Neural cell (in vitro differentiated cells): ENCODE measurements around the gene TRMT61B. TPM values are rescaled to one million over a fixed set of nuclear protein-coding genes. Genes with fewer than 3 reads are reported as not detected.

Experiments used
- H2AFZ ChIP-seq: fragments of 200-600, 300-800 bp; sonication (generic), shearing (Covaris generic); 2 replicates; pipeline ENCODE4 v1.6.0; 2014; ENCODE audit warnings: low read depth, mild to moderate bottlenecking, antibody characterized with exemption, low read length, moderate library complexity
- H3F3A ChIP-seq: fragments of 200-600 bp; shearing (Covaris generic); 2 replicates; pipeline ENCODE4 v1.6.1; 2016; ENCODE audit warnings: mild to moderate bottlenecking, moderate library complexity, mixed read lengths, antibody characterized with exemption, low read length; ENCODE audit not compliant: insufficient read depth, poor library complexity, severe bottlenecking
- H3K27ac ChIP-seq: fragments of 200-600, 300-800 bp; sonication (generic), shearing (Covaris generic); 2 replicates; pipeline ENCODE4 v1.5.1; 2014; ENCODE audit warnings: mild to moderate bottlenecking, low read length, moderate library complexity
- H3K27me3 ChIP-seq: fragments of 300-800, 200-600 bp; sonication (generic), shearing (Covaris generic); 2 replicates; pipeline ENCODE4 v1.6.0; 2014; ENCODE audit warnings: mild to moderate bottlenecking, low read depth, low read length, moderate library complexity; ENCODE audit not compliant: insufficient read depth
- H3K36me3 ChIP-seq: fragments of 300-800, 200-600 bp; sonication (generic), shearing (Covaris generic); 2 replicates; pipeline ENCODE4 v1.5.1; 2014; ENCODE audit warnings: mild to moderate bottlenecking, antibody characterized with exemption, low read length, moderate library complexity; ENCODE audit not compliant: insufficient read depth
- H3K4me2 ChIP-seq: fragments of 300-800, 200-600 bp; sonication (generic), shearing (Covaris generic); 2 replicates; pipeline ENCODE4 v1.6.0; 2014; ENCODE audit warnings: mild to moderate bottlenecking, low read length
- H3K4me3 ChIP-seq: fragments of 300-800, 200-600 bp; sonication (generic), shearing (Covaris generic); 2 replicates; pipeline ENCODE4 v1.5.1; 2014; ENCODE audit warnings: mild to moderate bottlenecking, low read length, moderate library complexity
- H3K79me2 ChIP-seq: fragments of 200-600 bp; shearing (Covaris generic); replicated peaks from 2 replicates; pipeline ENCODE4 v1.6.0; 2014; ENCODE audit warnings: mild to moderate bottlenecking, low read length, moderate library complexity; ENCODE audit not compliant: insufficient read depth
- H3K9ac ChIP-seq: fragments of 300-800, 200-600 bp; sonication (generic), shearing (Covaris generic); 2 replicates; pipeline ENCODE4 v1.6.1; 2016; ENCODE audit warnings: mild to moderate bottlenecking, low read length, mixed read lengths
- H3K9me2 ChIP-seq: fragments of 200-600 bp; shearing (Covaris generic); 2 replicates; pipeline ENCODE4 v1.6.1; 2016; ENCODE audit warnings: mild to moderate bottlenecking, low read length, mixed read lengths; ENCODE audit not compliant: insufficient read depth
- H3K9me3 ChIP-seq: fragments of 200-600, 300-800 bp; sonication (generic), shearing (Covaris generic); 2 replicates; pipeline ENCODE4 v1.6.1; 2016; ENCODE audit warnings: mild to moderate bottlenecking, mixed run types, low read length, moderate library complexity, mixed read lengths
- H4K20me1 ChIP-seq: fragments of 200-600 bp; shearing (Covaris generic); 2 replicates; pipeline ENCODE4 v1.6.1; 2016; ENCODE audit warnings: mild to moderate bottlenecking, mixed run types; ENCODE audit not compliant: insufficient read depth
- EP300 ChIP-seq: fragments of 450-650 bp; conservative IDR thresholded peaks from 2 replicates; pipeline ENCODE4 v1.6.1; 2014; ENCODE audit warnings: antibody characterized with exemption, mild to moderate bottlenecking, moderate library complexity; ENCODE audit not compliant: poor library complexity, severe bottlenecking
- EZH2 ChIP-seq: fragments of 200-600, 300-800 bp; shearing (Covaris generic), sonication (generic); IDR thresholded peaks from 2 replicates; pipeline ENCODE4 v1.6.1; 2014; ENCODE audit warnings: antibody characterized with exemption, low read length, borderline replicate concordance, mild to moderate bottlenecking; ENCODE audit not compliant: insufficient read depth, poor library complexity, severe bottlenecking
- MXI1 ChIP-seq: fragments of 450-650 bp; conservative IDR thresholded peaks from 2 replicates; pipeline ENCODE4 v1.6.1; 2014; ENCODE audit warnings: antibody characterized with exemption, mild to moderate bottlenecking; ENCODE audit not compliant: poor library complexity, severe bottlenecking
- POLR2AphosphoS5 ChIP-seq: IDR thresholded peaks from 2 replicates; pipeline ENCODE4 v1.6.1; 2012
- RAD21 ChIP-seq: fragments of 450-650 bp; conservative IDR thresholded peaks from 2 replicates; pipeline ENCODE4 v1.6.1; 2014; ENCODE audit warnings: antibody characterized with exemption, mild to moderate bottlenecking, moderate library complexity
- SMC3 ChIP-seq: fragments of 450-650 bp; conservative IDR thresholded peaks from 2 replicates; pipeline ENCODE4 v1.6.1; 2014; ENCODE audit warnings: antibody characterized with exemption, mild to moderate bottlenecking, moderate library complexity; ENCODE audit not compliant: poor library complexity
- TAF1 ChIP-seq: IDR thresholded peaks from 2 replicates; pipeline ENCODE4 v1.6.1; 2012; ENCODE audit warnings: low read depth
- polyA plus RNA-seq: library from polyadenylated mRNA; depleted of rRNA; stranded (reverse); fragments of >200 nt; gene quantifications from 2 replicates; pipeline ENCODE4 v1.2.3, GENCODE V29; 2014
- TF ChIP-seq, protein P1 (sequence below): fragments of 450-650 bp; IDR thresholded peaks from 2 replicates; pipeline ENCODE4 v1.5.1; 2014; ENCODE audit warnings: antibody characterized with exemption, mild to moderate bottlenecking, moderate library complexity; ENCODE audit not compliant: poor library complexity, severe bottlenecking
- TF ChIP-seq, protein P2 (sequence below): IDR thresholded peaks from 2 replicates; pipeline ENCODE4 v1.6.1; 2012; ENCODE audit warnings: borderline replicate concordance

The TRMT61B gene
- polyA plus RNA-seq, 1 donor from 2014 or later, result 35.1 TPM

DNA sequence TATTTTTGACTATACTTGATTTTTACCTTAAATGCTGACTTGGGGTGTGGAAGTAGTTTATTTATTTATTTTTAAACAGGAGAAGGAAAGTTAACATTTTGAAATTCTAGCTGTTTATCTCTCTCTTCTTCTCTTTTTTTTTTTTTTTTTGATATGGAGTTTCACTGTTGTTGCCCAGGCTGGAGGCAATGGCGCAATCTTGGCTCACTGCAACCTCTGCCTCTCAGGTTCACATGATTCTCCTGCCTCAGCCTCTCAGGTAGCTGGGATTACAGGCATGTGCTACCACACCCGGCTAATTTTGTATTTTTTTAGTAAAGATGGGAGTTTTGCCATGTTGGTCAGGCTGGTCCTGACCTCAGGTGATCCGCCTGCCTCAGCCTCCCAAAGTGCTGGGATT, 35.4 kb upstream of the TRMT61B start:
- TF ChIP-seq, protein P1, sequence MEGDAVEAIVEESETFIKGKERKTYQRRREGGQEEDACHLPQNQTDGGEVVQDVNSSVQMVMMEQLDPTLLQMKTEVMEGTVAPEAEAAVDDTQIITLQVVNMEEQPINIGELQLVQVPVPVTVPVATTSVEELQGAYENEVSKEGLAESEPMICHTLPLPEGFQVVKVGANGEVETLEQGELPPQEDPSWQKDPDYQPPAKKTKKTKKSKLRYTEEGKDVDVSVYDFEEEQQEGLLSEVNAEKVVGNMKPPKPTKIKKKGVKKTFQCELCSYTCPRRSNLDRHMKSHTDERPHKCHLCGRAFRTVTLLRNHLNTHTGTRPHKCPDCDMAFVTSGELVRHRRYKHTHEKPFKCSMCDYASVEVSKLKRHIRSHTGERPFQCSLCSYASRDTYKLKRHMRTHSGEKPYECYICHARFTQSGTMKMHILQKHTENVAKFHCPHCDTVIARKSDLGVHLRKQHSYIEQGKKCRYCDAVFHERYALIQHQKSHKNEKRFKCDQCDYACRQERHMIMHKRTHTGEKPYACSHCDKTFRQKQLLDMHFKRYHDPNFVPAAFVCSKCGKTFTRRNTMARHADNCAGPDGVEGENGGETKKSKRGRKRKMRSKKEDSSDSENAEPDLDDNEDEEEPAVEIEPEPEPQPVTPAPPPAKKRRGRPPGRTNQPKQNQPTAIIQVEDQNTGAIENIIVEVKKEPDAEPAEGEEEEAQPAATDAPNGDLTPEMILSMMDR, result no peak
- no peak for TF ChIP-seq RAD21
- TF ChIP-seq, protein P2, sequence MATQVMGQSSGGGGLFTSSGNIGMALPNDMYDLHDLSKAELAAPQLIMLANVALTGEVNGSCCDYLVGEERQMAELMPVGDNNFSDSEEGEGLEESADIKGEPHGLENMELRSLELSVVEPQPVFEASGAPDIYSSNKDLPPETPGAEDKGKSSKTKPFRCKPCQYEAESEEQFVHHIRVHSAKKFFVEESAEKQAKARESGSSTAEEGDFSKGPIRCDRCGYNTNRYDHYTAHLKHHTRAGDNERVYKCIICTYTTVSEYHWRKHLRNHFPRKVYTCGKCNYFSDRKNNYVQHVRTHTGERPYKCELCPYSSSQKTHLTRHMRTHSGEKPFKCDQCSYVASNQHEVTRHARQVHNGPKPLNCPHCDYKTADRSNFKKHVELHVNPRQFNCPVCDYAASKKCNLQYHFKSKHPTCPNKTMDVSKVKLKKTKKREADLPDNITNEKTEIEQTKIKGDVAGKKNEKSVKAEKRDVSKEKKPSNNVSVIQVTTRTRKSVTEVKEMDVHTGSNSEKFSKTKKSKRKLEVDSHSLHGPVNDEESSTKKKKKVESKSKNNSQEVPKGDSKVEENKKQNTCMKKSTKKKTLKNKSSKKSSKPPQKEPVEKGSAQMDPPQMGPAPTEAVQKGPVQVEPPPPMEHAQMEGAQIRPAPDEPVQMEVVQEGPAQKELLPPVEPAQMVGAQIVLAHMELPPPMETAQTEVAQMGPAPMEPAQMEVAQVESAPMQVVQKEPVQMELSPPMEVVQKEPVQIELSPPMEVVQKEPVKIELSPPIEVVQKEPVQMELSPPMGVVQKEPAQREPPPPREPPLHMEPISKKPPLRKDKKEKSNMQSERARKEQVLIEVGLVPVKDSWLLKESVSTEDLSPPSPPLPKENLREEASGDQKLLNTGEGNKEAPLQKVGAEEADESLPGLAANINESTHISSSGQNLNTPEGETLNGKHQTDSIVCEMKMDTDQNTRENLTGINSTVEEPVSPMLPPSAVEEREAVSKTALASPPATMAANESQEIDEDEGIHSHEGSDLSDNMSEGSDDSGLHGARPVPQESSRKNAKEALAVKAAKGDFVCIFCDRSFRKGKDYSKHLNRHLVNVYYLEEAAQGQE, result no peak
- no peak for TF ChIP-seq SMC3
- no peak for TF ChIP-seq EZH2
- no peak for TF ChIP-seq MXI1
- no peak for TF ChIP-seq EP300
- TF ChIP-seq POLR2AphosphoS5, result no peak
- no peak for TF ChIP-seq TAF1
- Histone ChIP-seq H3K4me3 (no peak overlapping the region), H3K9me2 (no peaks in the 10 kb centered on the region), H3F3A (no peaks in the 10 kb centered on the region), H3K27ac (no peak overlapping the region), H3K27me3 (no peaks in the 10 kb centered on the region), H2AFZ (no peak overlapping the region), H3K9me3 (no peaks in the 10 kb centered on the region), H4K20me1 (no peaks in the 10 kb centered on the region), H3K4me2 (no peak overlapping the region), H3K79me2 (peaks cover 19% of the 10 kb centered on the region), H3K9ac (no peak overlapping the region), H3K36me3 (no peaks in the 10 kb centered on the region)

DNA sequence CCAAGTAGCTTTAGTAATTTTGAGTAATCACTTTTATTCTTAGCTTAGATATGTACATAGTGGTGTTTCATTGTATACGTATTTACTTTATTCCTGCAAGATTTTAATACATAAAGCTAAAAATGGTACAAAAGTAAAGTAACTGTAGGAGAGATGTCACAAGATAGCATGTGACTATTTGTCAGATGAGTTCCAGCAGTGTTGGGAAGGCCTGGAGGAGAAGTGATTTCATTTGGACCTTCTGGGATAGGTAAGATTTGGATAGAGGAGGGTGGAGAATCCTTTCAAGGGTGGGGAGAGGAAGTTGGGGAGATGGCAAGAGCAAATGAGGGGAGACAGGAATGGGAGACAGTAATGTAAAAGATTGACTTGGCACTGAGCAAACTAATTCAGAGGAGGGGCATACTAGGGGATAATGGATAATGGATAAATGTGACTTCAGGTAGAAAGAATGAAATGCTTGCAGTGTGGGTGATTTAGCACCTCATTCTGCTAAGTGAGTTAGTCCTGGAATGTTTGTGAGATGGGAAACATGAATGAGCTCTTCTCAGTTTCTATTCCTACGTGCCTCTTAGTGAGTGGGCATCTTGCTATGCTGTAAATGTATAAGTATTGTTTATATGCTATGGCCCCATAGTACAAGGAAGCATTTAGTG, 34.8 kb upstream of the TRMT61B start:
- no peak for TF ChIP-seq MXI1
- TF ChIP-seq, protein P1, result no peak
- TF ChIP-seq SMC3, result no peak
- no peak for TF ChIP-seq EP300
- no peak for TF ChIP-seq EZH2
- TF ChIP-seq, protein P2, result no peak
- TF ChIP-seq POLR2AphosphoS5, result no peak
- no peak for TF ChIP-seq RAD21
- no peak for TF ChIP-seq TAF1
- no peak overlapping the region for H3K4me3 ChIP-seq
- H2AFZ ChIP-seq, result no peak overlapping the region
- H3K9me3 ChIP-seq, result no peaks in the 10 kb centered on the region
- H3K9ac ChIP-seq, result no peak overlapping the region
- peaks cover 23% of the 10 kb centered on the region for H3K79me2 ChIP-seq
- H3K36me3 ChIP-seq, result no peaks in the 10 kb centered on the region
- no peaks in the 10 kb centered on the region for H3F3A ChIP-seq
- no peaks in the 10 kb centered on the region for H3K27me3 ChIP-seq
- no peak overlapping the region for H3K27ac ChIP-seq
- H3K4me2 ChIP-seq, result no peak overlapping the region
- no peaks in the 10 kb centered on the region for H4K20me1 ChIP-seq
- H3K9me2 ChIP-seq, result no peaks in the 10 kb centered on the region
